Natural killer cell (primary cell): Measurements from ENCODE around the gene HYAL3. TPM values are rescaled to one million over a fixed set of nuclear protein-coding genes. Genes with fewer than 3 reads are reported as not detected.
"Not testable (repeated sequence)": the region's sequence is repeated elsewhere in the genome, so short reads cannot be mapped to it uniquely, and the experiment has no call there.

Experiments
- ATAC-seq, 3 donors: fragments of 150-1000 bp in 2 of 3; fragments of 200-7000 bp in 1 of 3; cut with Tn5 transposase; 1 replicate in 1 of 3; 2 replicates in 2 of 3; pipeline ENCODE4 v1.10.0; 2021; ENCODE audit warnings: mild to moderate bottlenecking in 2 of 3, moderate library complexity in 2 of 3
- DNase-seq, 2 donors: peaks; one replicate each; pipeline versions ENCODE4 v3.0.0 to v3.0.0-alpha.2; 2013 to 2021; ENCODE audit warnings: mixed read lengths in 1 of 2
- H3K27ac ChIP-seq: one replicate; pipeline ENCODE4 v1.5.1; 2013; ENCODE audit warnings: mild to moderate bottlenecking, low read length
- H3K27me3 ChIP-seq: one replicate; pipeline ENCODE4 v1.6.1; 2013; ENCODE audit warnings: low read length; ENCODE audit not compliant: control insufficient read depth, insufficient read depth
- H3K36me3 ChIP-seq: one replicate; pipeline ENCODE4 v1.6.1; 2013; ENCODE audit warnings: low read length; ENCODE audit not compliant: control insufficient read depth, insufficient read depth
- H3K4me1 ChIP-seq: one replicate; pipeline ENCODE4 v1.6.1; 2013; ENCODE audit warnings: low read length; ENCODE audit not compliant: control insufficient read depth, insufficient read depth
- H3K4me3 ChIP-seq: one replicate; pipeline ENCODE4 v1.5.1; 2013; ENCODE audit warnings: low read length
- H3K9me3 ChIP-seq: one replicate; pipeline ENCODE4 v1.6.1; 2013; ENCODE audit warnings: low read length; ENCODE audit not compliant: control insufficient read depth, insufficient read depth
- H3K27ac Mint-ChIP-seq, 2 donors: one replicate each; pipeline ENCODE4 v1.8.0; 2022; ENCODE audit warnings: mild to moderate bottlenecking in 2 of 2, mixed read lengths in 2 of 2, moderate library complexity in 1 of 2
- H3K27me3 Mint-ChIP-seq, 2 donors: one replicate each; pipeline ENCODE4 v1.8.0; 2022; ENCODE audit warnings: low read depth in 2 of 2, mixed read lengths in 2 of 2
- H3K36me3 Mint-ChIP-seq: one replicate; pipeline ENCODE4 v1.8.0; 2022; ENCODE audit warnings: mixed read lengths
- H3K4me1 Mint-ChIP-seq, 2 donors: one replicate each; pipeline ENCODE4 v1.8.0; 2022; ENCODE audit warnings: mixed read lengths in 2 of 2
- H3K4me3 Mint-ChIP-seq: one replicate; pipeline ENCODE4 v1.8.0; 2022; ENCODE audit warnings: mild to moderate bottlenecking, moderate library complexity, mixed read lengths
- H3K9me3 Mint-ChIP-seq, 2 donors: one replicate each; pipeline ENCODE4 v1.8.0; 2022; ENCODE audit warnings: mixed read lengths in 2 of 2
- WGBS: methylation state at CpG from one replicate; pipeline ENCODE4 v1.1.7; 2013; ENCODE audit warnings: missing lambda C conversion rate; ENCODE audit not compliant: insufficient coverage; 5-methylcytosine and 5-hydroxymethylcytosine counted together
- intact Hi-C: fragments of 100-400 bp; cut with micrococcal nuclease; formaldehyde crosslinking; loops from one replicate; pipeline ENCODE4 v1.14.2; 2022
- total RNA-seq, 4 donors: library from RNA; stranded (reverse); fragments of 120-200 nt in 1 of 4; gene quantifications; one replicate each; pipeline versions ENCODE4 v1.2.3 to v1.2.4, GENCODE V29; 2013 to 2022
- TF ChIP-seq, protein P1 (sequence below): fragments of 200-600 bp; IDR thresholded peaks from one replicate; pipeline ENCODE4 v1.8.0; 2022; ENCODE audit warnings: antibody characterized with exemption

HYAL3 gene
- total RNA-seq, 3 donors from 2014 or later (not counting 1 experiment from before 2014, with no cell fraction given), result 0.93 to 2.0 (median 1.2) TPM

- peaks cover 21% of the 10 kb centered on the region for H3K36me3 ChIP-seq
- intact Hi-C loops, result loop anchor here (1.0 kb wide), 5 partner anchors 8 to 52 kb away; no protein-coding TSS in a partner anchor
Observed at GRCh38 chr3:50246517-50246954, 52.7 kb downstream of the HYAL3 start.

DNA sequence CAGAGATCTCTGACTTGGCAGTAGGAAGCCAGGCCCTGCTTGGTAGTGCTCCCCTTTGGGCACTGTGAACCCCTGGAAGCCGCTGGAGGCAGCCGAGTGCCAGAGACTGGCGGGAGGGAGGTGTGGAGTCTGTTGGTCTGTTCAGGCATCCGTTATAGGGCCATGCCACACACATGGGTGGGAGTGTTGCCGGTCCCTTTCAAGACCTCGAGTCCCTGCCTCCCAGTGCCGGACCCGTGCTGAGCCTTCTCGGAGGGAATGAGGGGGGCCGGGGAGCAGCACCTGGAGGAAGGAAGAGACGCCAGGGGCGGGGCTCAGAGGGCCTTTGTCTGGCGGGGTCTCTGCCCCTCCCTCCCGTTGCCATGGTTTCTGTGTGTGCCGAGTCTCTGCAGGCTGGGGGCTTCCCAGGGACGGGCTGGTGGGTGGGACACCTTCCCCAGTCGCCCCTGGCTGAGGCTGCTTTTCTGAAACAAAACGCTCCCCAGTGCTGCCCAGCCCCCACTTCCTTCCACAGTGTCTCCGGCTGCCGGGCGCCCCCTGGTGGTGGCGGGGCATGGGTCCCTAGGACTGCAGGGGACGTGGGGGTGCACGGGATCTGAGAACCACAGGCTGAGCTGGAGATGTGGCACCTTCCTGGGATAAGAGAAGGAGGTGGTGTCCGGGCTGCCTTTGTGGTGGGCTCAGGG, 53.2 kb downstream of the HYAL3 start:
- Mint-ChIP-seq H3K4me3 (peak overlapping the region; percentile 86), H3K27me3 (no peaks in the 10 kb centered on the region), H3K4me1 (peaks cover 69 to 88% of the 10 kb centered on the region in 2 donors), H3K36me3 (no peaks in the 10 kb centered on the region), H3K9me3 (no peaks in the 10 kb centered on the region), H3K27ac (peak overlapping the region; percentile 95)
- 1% methylated on average over 24 of the region's 25 CpGs for WGBS
- ATAC-seq (peak; percentile 76 to 92 (median 84)), DNase-seq (peak; percentile 96 to 98)
- Histone ChIP-seq H3K9me3 (no peaks in the 10 kb centered on the region), H3K27ac (peak overlapping the region; percentile 85), H3K4me1 (peaks cover 100% of the 10 kb centered on the region), H3K36me3 (peaks cover 19% of the 10 kb centered on the region), H3K4me3 (peak overlapping the region; percentile 24), H3K27me3 (no peaks in the 10 kb centered on the region)
- TF ChIP-seq, protein P1, sequence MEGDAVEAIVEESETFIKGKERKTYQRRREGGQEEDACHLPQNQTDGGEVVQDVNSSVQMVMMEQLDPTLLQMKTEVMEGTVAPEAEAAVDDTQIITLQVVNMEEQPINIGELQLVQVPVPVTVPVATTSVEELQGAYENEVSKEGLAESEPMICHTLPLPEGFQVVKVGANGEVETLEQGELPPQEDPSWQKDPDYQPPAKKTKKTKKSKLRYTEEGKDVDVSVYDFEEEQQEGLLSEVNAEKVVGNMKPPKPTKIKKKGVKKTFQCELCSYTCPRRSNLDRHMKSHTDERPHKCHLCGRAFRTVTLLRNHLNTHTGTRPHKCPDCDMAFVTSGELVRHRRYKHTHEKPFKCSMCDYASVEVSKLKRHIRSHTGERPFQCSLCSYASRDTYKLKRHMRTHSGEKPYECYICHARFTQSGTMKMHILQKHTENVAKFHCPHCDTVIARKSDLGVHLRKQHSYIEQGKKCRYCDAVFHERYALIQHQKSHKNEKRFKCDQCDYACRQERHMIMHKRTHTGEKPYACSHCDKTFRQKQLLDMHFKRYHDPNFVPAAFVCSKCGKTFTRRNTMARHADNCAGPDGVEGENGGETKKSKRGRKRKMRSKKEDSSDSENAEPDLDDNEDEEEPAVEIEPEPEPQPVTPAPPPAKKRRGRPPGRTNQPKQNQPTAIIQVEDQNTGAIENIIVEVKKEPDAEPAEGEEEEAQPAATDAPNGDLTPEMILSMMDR, result peak; percentile 98
- intact Hi-C loops, result loop anchor here (1.0 kb wide), 5 partner anchors 8 to 52 kb away; no protein-coding TSS in a partner anchor

More at GRCh38 chr3:50246517-50246954, 52.7 kb downstream of the HYAL3 start:
- Mint-ChIP-seq H3K27ac (peak overlapping the region; percentile 95), H3K9me3 (no peaks in the 10 kb centered on the region), H3K4me1 (peaks cover 69 to 88% of the 10 kb centered on the region in 2 donors), H3K36me3 (no peaks in the 10 kb centered on the region), H3K4me3 (peak overlapping the region; percentile 86), H3K27me3 (no peaks in the 10 kb centered on the region)
- Histone ChIP-seq H3K9me3 (no peaks in the 10 kb centered on the region), H3K4me1 (peaks cover 99% of the 10 kb centered on the region), H3K27me3 (no peaks in the 10 kb centered on the region), H3K27ac (peak overlapping the region; percentile 85), H3K4me3 (peak overlapping the region; percentile 24)
- DNase-seq (peak; percentile 64 to 92), ATAC-seq (peak; percentile 74 to 83 (median 76))
- TF ChIP-seq, protein P1, result peak; percentile 52
- 2% methylated on average over 10 of the region's 10 CpGs for WGBS

- Histone ChIP-seq H3K9me3 (no peaks in the 10 kb centered on the region), H3K4me1 (peaks cover 100% of the 10 kb centered on the region), H3K27ac (peak overlapping the region; percentile 85), H3K4me3 (no peak overlapping the region), H3K27me3 (no peaks in the 10 kb centered on the region), H3K36me3 (peaks cover 19% of the 10 kb centered on the region)
- no peak for DNase-seq
- ATAC-seq, result no peak
- Mint-ChIP-seq H3K4me3 (peak overlapping the region; percentile 53), H3K27ac (peak overlapping the region; percentile 95), H3K9me3 (no peaks in the 10 kb centered on the region), H3K27me3 (no peaks in the 10 kb centered on the region), H3K4me1 (peaks cover 62 to 84% of the 10 kb centered on the region in 2 donors), H3K36me3 (no peaks in the 10 kb centered on the region)
- TF ChIP-seq, protein P1, result no peak
- 77% methylated on average over 16 of the region's 16 CpGs for WGBS
- intact Hi-C loops, result no loop called here
Observed at GRCh38 chr3:50245251-50245745, 53.9 kb downstream of the HYAL3 start.

DNA sequence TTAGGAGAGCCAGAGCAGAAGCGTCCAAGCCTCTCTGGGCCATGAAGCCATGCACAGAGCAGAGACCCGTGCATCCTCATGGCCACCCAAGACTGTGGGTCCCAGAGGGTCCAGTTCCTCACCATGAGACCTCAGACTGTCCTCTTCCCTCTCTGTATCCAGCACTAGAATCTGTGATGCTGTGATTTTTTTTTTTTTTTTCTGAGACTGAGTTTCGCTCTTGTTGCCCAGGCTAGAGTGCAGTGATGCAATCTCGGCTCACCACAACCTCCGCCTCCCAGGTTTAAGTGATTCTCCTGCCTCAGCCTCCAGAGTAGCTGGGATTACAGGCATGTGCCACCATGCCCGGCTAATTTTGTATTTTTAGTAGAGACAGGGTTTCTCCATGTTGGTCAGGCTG, 54.4 kb downstream of the HYAL3 start:
- H3K4me3 Mint-ChIP-seq, result peak overlapping the region; percentile 53
- 59% methylated on average over 5 of the region's 6 CpGs for WGBS
- intact Hi-C loops, H3K27me3 Mint-ChIP-seq, H3K4me3 ChIP-seq, DNase-seq, H3K27me3 ChIP-seq, H3K36me3 Mint-ChIP-seq, H3K9me3 Mint-ChIP-seq, H3K9me3 ChIP-seq, ATAC-seq: not testable (repeated sequence)
- H3K27ac Mint-ChIP-seq, result peak overlapping the region; percentile 95
- Histone ChIP-seq H3K4me1 (peaks cover 100% of the 10 kb centered on the region), H3K36me3 (peaks cover 23% of the 10 kb centered on the region), H3K27ac (peak overlapping the region; percentile 59)
- H3K4me1 Mint-ChIP-seq, result peaks cover 61 to 84% of the 10 kb centered on the region in 2 donors
